SK-N-SH treated with all-trans-retinoic acid at 6 μM for 48 hours (cell line): ENCODE results near the gene PYHIN1.

ENCODE experiments used
- ATAC-seq: fragments of 200-7000 bp; cut with Tn5 transposase; 3 replicates; pipeline ENCODE4 v1.9.1; 2020; ENCODE audit warnings: mild to moderate bottlenecking, moderate library complexity
- ARNTL ChIP-seq: fragments of 450-650 bp; formaldehyde crosslinking; IDR thresholded peaks from 2 replicates; pipeline ENCODE4 v1.5.0; 2020; ENCODE audit warnings: low read depth, mild to moderate bottlenecking, moderate library complexity, borderline replicate concordance
- BACH2 ChIP-seq: fragments of 250-450 bp; sonication (Bioruptor Pico); IDR thresholded peaks from 2 replicates; pipeline ENCODE4 v1.9.0; 2021; ENCODE audit warnings: mild to moderate bottlenecking, borderline replicate concordance
- CREB5 ChIP-seq: fragments of 250-450 bp; sonication (Bioruptor Pico); IDR thresholded peaks from 2 replicates; pipeline ENCODE4 v1.5.1; 2020; ENCODE audit warnings: low read depth, mild to moderate bottlenecking, moderate library complexity
- CSDC2 ChIP-seq: fragments of 250-450 bp; sonication (Bioruptor Pico); IDR thresholded peaks from 2 replicates; pipeline ENCODE4 v1.5.0; 2020; ENCODE audit warnings: mild to moderate bottlenecking, moderate library complexity
- ESRRG ChIP-seq: fragments of 250-450 bp; sonication (Bioruptor Pico); IDR thresholded peaks from 2 replicates; pipeline ENCODE4 v1.6.1; 2021; ENCODE audit warnings: mild to moderate bottlenecking
- GLIS3 ChIP-seq: fragments of 250-450 bp; sonication (Bioruptor Pico); IDR thresholded peaks from 2 replicates; pipeline ENCODE4 v1.5.0; 2020; ENCODE audit warnings: mild to moderate bottlenecking, moderate library complexity
- ISL1 ChIP-seq: fragments of 250-450 bp; sonication (Bioruptor Pico); IDR thresholded peaks from 2 replicates; pipeline ENCODE4 v2.1.2; 2022; ENCODE audit warnings: mild to moderate bottlenecking, moderate library complexity
- OSR1 ChIP-seq: fragments of 250-450 bp; sonication (Bioruptor Pico); IDR thresholded peaks from 2 replicates; pipeline ENCODE4 v1.8.0; 2022; ENCODE audit warnings: moderate library complexity, mild to moderate bottlenecking, inconsistent platforms
- PATZ1 ChIP-seq: fragments of 250-450 bp; sonication (Bioruptor Pico); IDR thresholded peaks from 2 replicates; pipeline ENCODE4 v1.8.0; 2020; ENCODE audit warnings: mild to moderate bottlenecking, moderate library complexity, borderline replicate concordance
- POU6F1 ChIP-seq: fragments of 250-450 bp; sonication (Bioruptor Pico); IDR thresholded peaks from 2 replicates; pipeline ENCODE4 v1.8.0; 2021; ENCODE audit warnings: low read depth, mild to moderate bottlenecking, moderate library complexity, borderline replicate concordance
- PPARA ChIP-seq: fragments of 250-450 bp; sonication (Bioruptor Pico); IDR thresholded peaks from 2 replicates; pipeline ENCODE4 v1.5.0; 2020; ENCODE audit warnings: mild to moderate bottlenecking, borderline replicate concordance
- RARB ChIP-seq: fragments of 250-450 bp; sonication (Bioruptor Pico); IDR thresholded peaks from 2 replicates; pipeline ENCODE4 v1.8.0; 2021; ENCODE audit warnings: mild to moderate bottlenecking, moderate library complexity
- SNAI2 ChIP-seq: fragments of 250-450 bp; sonication (Bioruptor Pico); IDR thresholded peaks from 2 replicates; pipeline ENCODE4 v1.5.0; 2020; ENCODE audit warnings: mild to moderate bottlenecking, moderate library complexity
- TCF4 ChIP-seq: fragments of 250-450 bp; sonication (Bioruptor Pico); IDR thresholded peaks from 2 replicates; pipeline ENCODE4 v1.8.0; 2021; ENCODE audit warnings: mild to moderate bottlenecking, moderate library complexity, borderline replicate concordance
- TOX ChIP-seq: fragments of 250-450 bp; sonication (Bioruptor Pico); IDR thresholded peaks from 2 replicates; pipeline ENCODE4 v1.8.0; 2021; ENCODE audit warnings: mild to moderate bottlenecking, moderate library complexity, borderline replicate concordance
- ZC3H10 ChIP-seq: fragments of 250-450 bp; sonication (Bioruptor Pico); IDR thresholded peaks from 2 replicates; pipeline ENCODE4 v1.5.1; 2021; ENCODE audit warnings: mild to moderate bottlenecking, moderate library complexity
- ZFP3 ChIP-seq: fragments of 250-450 bp; sonication (Bioruptor Pico); IDR thresholded peaks from 2 replicates; pipeline ENCODE4 v1.5.0; 2020; ENCODE audit warnings: mild to moderate bottlenecking, moderate library complexity
- ZFP30 ChIP-seq: fragments of 450-650 bp; formaldehyde crosslinking; IDR thresholded peaks from 2 replicates; pipeline ENCODE4 v1.5.0; 2022; ENCODE audit warnings: mild to moderate bottlenecking, moderate library complexity
- ZNF565 ChIP-seq: fragments of 450-650 bp; formaldehyde crosslinking; conservative IDR thresholded peaks from 2 replicates; pipeline ENCODE4 v1.5.0; 2020; ENCODE audit warnings: low read depth, mild to moderate bottlenecking, moderate library complexity
- ZNF70 ChIP-seq: fragments of 450-650 bp; formaldehyde crosslinking; IDR thresholded peaks from 2 replicates; pipeline ENCODE4 v1.5.0; 2020; ENCODE audit warnings: mild to moderate bottlenecking, moderate library complexity
- ZNF8 ChIP-seq: fragments of 450-650 bp; formaldehyde crosslinking; IDR thresholded peaks from 2 replicates; pipeline ENCODE4 v1.5.0; 2020; ENCODE audit warnings: mild to moderate bottlenecking, moderate library complexity

PYHIN1 gene

GRCh38 chr1:158898722-158899121, 32.6 kb upstream of the PYHIN1 start:
- ATAC-seq = no peak

GRCh38 chr1:158901623-158902022, 29.7 kb upstream of the PYHIN1 start:
- TF ChIP-seq POU6F1 (CRISPR knock-in tag) (no peak), BACH2 (no peak)
- no peak for ATAC-seq

More at GRCh38 chr1:158898722-158899121, 32.6 kb upstream of the PYHIN1 start:
- TF ChIP-seq BACH2 = no peak
- TF ChIP-seq PATZ1 = no peak
- TF ChIP-seq, all 23 proteins: peak for 0

GRCh38 chr1:158916085-158916484, 15.3 kb upstream of the PYHIN1 start:
- ATAC-seq = no peak
- no peak for TF ChIP-seq TOX (CRISPR knock-in tag)
- TF ChIP-seq PPARA (CRISPR knock-in tag) = no peak
- TF ChIP-seq ISL1 = no peak
- TF ChIP-seq, all 23 proteins: peak for 0

GRCh38 chr1:158924677-158925076, 6.7 kb upstream of the PYHIN1 start:
- no peak for TF ChIP-seq ARNTL (CRISPR knock-in tag)
- no peak for TF ChIP-seq SNAI2 (CRISPR knock-in tag)
- TF ChIP-seq CREB5 = no peak
- no peak for TF ChIP-seq ESRRG (CRISPR knock-in tag)
- no peak for TF ChIP-seq PPARA (CRISPR knock-in tag)
- no peak for TF ChIP-seq ZNF8 (CRISPR knock-in tag)
- TF ChIP-seq CSDC2 = no peak
- no peak for TF ChIP-seq BACH2
- no peak for TF ChIP-seq ZFP30 (CRISPR knock-in tag)
- no peak for TF ChIP-seq GLIS3
- TF ChIP-seq, all 23 proteins: peak for 0
- no peak for ATAC-seq

GRCh38 chr1:158930504-158930903, 848 bp upstream of the PYHIN1 start:
- TF ChIP-seq ZFP3 (CRISPR knock-in tag) (no peak), ISL1 (no peak), ZNF70 (CRISPR knock-in tag) (no peak), PATZ1 (no peak), CSDC2 (no peak), ZC3H10 (no peak), ZNF565 (CRISPR knock-in tag) (no peak), GLIS3 (no peak), BACH2 (no peak), ZNF8 (CRISPR knock-in tag) (no peak), TCF4 (CRISPR knock-in tag) (no peak), ZFP30 (CRISPR knock-in tag) (no peak), POU6F1 (CRISPR knock-in tag) (no peak), RARB (CRISPR knock-in tag) (no peak), OSR1 (no peak), PPARA (CRISPR knock-in tag) (no peak), TOX (CRISPR knock-in tag) (no peak)
- no peak for ATAC-seq
